Measurements from ENCODE around the gene TUT4.

The TUT4 gene

DNA sequence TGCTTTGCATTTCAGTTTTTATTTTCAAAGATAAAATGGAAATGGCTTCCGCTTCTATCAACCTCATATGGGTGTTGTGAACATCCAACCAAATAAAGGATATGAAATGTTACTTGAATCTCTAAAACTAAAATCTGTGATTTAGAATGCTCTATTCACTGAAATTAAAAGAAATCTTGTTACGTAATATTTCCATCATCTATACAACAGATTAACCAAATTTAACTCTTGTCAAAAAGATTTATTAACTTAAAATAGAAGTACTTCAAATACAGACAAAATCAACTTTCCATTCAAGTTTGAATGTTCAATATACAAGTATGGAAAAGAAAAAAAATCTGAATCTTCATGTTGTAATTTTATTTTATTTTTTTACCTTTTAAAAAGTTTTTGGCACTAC, 129.8 kb downstream of the TUT4 start:
- TF ChIP-seq CTCF (IDR thresholded peaks at IDR 0.05; ENCODE audit: low read depth, low read length, missing control alignments) = no peak
- no peak overlapping the region for H3K4me3 ChIP-seq (ENCODE audit: low read depth, low read length)

DNA sequence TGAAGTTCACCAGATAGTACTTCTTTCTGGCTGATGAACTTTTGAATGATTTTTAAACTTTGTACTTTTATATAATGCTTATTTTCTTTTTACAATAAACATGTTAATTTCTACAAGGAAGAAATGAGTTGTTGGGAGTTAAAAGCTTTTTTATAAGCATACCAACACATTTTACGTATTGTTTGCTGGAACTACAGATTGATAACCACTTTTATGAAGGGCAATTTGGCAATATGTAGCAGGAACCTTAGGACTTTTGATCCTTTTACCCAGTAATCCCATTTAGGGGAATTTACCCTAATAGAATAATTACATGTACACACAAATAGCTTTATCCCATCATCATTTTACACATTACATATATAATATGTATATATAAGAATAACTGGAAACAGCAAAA, 132.2 kb downstream of the TUT4 start:
- no peak overlapping the region for H3K4me3 ChIP-seq (ENCODE audit: low read depth, low read length)
- no peak for TF ChIP-seq CTCF (IDR thresholded peaks at IDR 0.05; ENCODE audit: low read depth, low read length, missing control alignments)
- DNase-seq (ENCODE audit: low read depth) = no peak

More for the DNA sequence above, 129.8 kb downstream of the TUT4 start:
- no peak for DNase-seq (ENCODE audit: low read depth)

DNA sequence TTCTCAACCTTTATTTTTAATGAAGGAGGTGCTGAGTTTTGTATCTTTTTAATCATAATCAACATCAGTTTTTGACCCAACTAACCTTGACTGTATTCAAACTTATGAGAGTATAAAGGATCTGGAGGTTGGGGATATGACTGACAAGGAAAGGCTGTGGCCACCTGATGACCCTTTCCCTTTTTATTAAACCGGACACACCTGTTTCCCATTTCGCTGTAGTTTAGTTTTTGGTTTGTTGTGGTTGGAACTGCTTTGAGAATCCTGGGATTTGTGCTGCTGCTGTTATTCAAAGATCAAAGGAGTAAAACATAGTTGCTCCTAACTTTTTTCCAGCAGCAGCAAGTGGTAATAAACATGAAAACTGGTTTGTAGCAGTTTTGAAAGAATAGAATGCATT, 136.1 kb downstream of the TUT4 start:
- TF ChIP-seq CTCF (IDR thresholded peaks at IDR 0.05; ENCODE audit: low read depth, low read length, missing control alignments) = no peak
- no peak for DNase-seq (ENCODE audit: low read depth)

DNA sequence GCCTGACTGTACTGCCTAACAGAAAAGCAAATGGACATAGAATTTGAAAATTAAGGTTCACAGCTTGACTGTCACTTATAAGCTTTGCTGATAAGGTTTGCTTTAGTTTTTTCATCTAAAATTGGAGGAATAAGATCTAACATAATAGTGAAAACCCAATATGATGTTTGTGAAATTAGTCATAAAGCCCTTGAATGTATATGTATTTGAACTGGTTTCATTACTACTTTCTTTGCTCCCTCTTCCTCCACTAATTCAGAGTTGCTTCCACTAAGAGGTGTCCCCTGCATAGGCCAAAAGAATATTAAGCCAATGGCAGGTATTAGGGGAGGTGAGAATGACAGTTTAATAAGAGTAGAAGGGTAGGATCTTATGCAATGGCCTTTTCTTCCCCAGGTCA, 137.9 kb downstream of the TUT4 start:
- no peak overlapping the region for H3K4me3 ChIP-seq (ENCODE audit: low read depth, low read length)
- DNase-seq (ENCODE audit: low read depth) = no peak
- no peak for TF ChIP-seq CTCF (IDR thresholded peaks at IDR 0.05; ENCODE audit: low read depth, low read length, missing control alignments)

More for the DNA sequence above, 136.1 kb downstream of the TUT4 start:
- no peak overlapping the region for H3K4me3 ChIP-seq (ENCODE audit: low read depth, low read length)

DNA sequence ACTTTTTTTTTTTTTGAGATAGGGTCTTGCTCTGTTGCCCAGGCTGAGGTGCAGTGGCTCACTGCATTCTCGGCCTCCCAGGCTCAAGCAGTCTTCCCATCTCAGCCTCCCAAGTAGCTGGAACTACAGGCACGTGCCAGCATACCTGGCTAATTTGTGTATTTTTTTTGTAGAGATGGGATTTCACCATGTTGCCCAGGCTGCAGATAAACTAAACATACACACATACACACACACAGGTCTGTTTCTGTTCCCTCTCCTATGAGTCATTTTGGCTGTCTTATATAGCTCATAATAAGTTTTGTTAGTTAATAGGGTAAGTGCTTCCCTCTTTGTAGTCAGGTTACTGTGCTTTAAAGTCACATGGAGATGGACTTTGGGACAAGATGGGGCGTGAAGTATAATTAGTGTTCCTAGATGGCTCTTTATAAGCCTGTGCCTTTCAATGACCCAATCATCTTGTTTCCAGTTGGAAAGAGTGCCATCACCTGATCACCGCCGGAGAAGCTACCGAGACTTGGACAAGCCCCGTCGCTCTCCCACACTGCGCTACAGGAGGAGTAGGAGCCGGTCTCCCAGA, 139.4 kb downstream of the TUT4 start:
- no peak for DNase-seq (ENCODE audit: low read depth)
- no peak overlapping the region for H3K4me3 ChIP-seq (ENCODE audit: low read depth, low read length)
- TF ChIP-seq CTCF (IDR thresholded peaks at IDR 0.05; ENCODE audit: low read depth, low read length, missing control alignments) = no peak

- H3K4me3 ChIP-seq (ENCODE audit: low read depth, low read length) = peak overlapping the region; percentile 94
- no peak for DNase-seq (ENCODE audit: low read depth)
- no peak for TF ChIP-seq CTCF (IDR thresholded peaks at IDR 0.05; ENCODE audit: low read depth, low read length, missing control alignments)
Observed at GRCh38 chr1:52404975-52405338, 147.9 kb downstream of the TUT4 start.
